Activated CD8-positive, alpha-beta memory T cell treated with anti-CD3 and anti-CD28 coated beads for 36 hours (primary cell): Measurements from ENCODE around the gene SLX4IP. TPM values are rescaled to one million over a fixed set of nuclear protein-coding genes. Genes with fewer than 3 reads are reported as not detected.

Source experiments
- CTCF ChIA-PET: fragments of 350-600 bp; sonication (Branson Sonifier 250); formaldehyde crosslinking; loops from one replicate; lab custom pipeline; 2021; ENCODE audit warnings: antibody characterized with exemption; lab: Charles Lee
- POLR2A ChIA-PET: fragments of 350-600 bp; sonication (Branson Sonifier 250); formaldehyde crosslinking; loops from one replicate; lab custom pipeline; 2021; ENCODE audit warnings: antibody characterized with exemption; lab: Charles Lee
- total RNA-seq, 2 experiments: library from RNA; stranded (reverse); gene quantifications; one replicate each; pipeline ENCODE4 v1.2.3, GENCODE V29; 2021

Gene SLX4IP
- total RNA-seq, 2 experiments from 2014 or later, result 6.1 to 7.0 TPM

DNA sequence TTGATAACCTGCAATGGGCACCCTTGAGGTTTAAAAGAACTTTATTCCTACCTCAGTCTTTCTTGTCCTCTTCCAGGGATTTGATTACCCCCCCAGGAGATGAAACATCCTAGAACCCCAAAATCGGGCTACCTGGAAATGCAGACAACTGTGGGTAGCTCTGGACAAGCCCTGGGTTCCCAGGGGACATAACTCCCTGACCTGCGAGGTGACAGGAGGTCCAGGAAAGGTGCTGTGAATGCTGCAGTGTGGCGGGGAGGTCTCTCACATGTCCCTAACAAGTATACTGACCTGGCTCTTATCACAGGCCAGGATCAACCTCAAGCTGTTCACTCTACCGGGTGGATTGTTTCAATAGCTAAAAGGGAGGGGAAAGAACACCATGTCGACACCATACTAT is 227.0 kb downstream of the SLX4IP start:
- ChIA-PET POLR2A (no interaction called here), CTCF (no interaction called here)

DNA sequence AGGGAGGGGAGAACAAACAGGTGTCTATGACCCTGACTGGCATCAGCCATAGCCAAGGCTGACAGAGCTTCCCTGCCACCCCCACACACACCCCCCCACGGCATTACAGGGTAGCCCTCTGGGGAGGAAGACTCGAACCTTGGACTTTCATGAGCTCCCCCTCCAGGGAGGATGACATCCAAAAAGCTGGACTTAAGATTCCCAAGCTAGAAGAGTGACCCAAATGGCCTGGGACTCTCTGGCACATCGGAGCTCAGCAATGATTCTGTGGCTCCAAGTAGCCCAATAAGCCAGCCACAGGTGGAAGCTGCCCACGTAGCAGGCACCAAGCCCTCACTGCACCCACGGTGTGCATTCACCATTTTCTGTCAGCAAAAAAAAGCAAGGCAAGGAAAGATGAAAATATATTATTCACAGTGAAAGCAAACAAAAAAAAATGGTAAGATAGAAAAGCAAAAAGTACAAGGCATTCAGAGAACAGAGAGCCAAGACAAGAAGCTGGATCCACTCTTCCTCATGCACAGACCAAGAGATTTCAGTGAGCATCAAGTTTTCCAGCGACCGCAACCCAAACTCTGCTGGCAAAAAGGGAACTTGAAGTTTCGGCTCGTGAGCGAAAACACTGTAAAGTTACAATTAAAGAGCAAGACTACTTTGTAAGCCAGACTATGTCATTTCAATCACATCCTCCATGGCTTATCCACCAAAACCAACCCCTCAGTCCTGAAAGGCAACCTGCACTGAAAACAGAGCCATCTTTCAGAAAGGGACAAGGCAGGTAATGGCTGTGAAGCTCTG is 227.8 kb downstream of the SLX4IP start:
- ChIA-PET POLR2A (no interaction called here), CTCF (interaction anchor here (0.6 kb wide), 1 partner anchor 604 kb away, joined by 4 read pairs; no protein-coding TSS in a partner anchor)

DNA sequence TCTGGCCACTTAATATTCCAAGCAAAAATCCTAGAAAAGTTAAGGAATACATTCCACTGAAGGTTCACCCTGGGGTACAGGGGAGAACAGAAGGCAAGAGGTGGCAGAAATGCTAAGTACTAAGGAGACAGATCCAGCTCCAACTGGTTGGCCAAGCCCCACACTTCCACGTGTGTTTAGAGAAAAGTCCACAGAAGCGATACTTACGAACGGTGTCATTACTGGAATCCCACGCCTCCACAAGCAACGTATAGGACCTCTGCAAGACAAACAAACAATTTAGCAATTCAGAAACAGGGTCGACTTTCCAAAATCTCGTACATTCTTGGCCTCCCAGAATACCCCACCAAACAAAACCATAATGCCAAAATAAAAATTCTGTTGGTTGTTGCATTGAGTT is 228.7 kb downstream of the SLX4IP start:
- ChIA-PET POLR2A (no interaction called here), CTCF (no interaction called here)

DNA sequence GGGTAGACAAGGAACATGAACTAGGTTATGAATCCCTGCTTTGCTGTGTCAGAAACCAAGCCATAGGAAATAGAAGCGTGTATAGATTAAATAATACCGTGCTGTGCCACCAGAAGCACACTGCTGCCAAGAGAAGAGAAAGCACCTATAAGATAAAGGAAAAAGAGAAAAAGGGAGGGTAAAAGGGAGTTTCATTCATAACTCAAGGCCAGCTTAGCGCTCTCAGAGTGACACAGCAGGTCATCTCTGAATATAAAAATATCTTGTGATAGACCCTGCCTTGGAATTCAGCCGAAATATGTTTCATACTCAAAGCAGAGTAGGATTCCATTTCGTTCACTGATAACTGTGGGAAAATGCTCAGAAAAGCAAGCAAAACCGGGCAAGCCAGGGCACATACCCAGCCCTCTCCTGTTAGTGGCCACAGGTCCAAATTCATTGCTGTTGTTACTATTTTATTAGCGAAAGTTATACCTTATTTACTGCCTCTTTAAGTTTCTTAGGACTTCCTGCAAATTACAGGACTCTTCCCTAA is 230.0 kb downstream of the SLX4IP start:
- ChIA-PET POLR2A (no interaction called here), CTCF (no interaction called here)

DNA sequence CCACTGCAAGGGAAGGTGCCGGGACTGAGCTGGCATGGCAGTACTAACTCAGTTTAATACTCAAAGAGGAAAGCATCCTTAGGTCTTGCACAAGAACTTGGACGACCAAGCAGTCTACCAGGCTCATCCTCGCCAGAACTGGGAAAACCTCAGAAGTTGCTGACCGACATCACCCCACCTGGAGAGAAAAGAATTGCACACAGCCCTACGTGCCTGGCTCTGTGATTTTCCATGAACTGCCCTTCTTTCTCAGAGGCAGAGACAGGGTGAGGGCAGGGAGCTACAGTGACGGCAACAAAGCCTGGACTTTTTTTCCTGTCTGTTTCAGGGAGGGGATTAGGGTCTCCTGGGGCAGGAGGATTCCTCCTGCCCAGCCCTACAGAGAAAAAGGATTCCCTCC is 230.7 kb downstream of the SLX4IP start:
- POLR2A ChIA-PET, result no interaction called here

DNA sequence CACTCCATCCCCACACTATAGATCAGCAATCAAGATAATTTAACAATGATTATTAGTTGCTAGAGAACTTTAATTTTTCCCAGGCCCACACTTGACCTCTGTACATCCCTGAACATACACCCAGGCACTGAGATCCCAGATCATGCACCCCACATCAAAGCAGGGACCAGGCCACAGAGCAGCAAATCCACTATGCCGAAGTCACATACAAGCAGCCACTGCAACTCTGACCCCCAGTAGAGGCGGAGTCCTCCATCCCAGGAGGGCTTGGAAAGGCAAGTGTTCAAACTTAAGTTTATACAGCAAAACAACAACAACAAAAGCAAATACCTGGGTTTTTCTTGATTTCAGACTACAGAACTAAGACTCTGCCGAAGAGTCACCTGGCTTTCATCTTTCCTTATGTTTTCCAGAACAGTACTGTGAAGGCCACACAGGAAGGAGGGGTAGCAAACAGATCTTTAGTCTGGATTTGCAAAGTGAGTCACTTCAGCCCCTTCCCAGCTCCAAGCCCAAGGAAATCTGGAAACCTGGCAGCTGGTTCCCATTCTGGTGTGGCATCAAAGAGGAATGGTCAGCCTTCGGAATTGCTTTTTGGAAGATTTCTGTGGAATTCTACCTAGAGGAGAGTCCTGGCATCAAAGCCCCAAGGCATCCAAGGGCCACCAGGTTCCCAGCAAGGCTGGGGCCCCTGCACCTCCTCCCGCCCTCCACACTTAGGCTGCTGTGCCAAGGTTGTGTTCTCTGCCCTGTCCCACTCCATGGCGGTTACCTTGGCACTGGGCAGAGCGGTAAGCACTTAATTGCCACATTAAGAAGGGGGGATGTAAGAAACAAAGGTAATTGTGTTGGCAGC is 231.3 kb downstream of the SLX4IP start:
- ChIA-PET POLR2A (no interaction called here), CTCF (no interaction called here)

More for the DNA sequence above, 230.7 kb downstream of the SLX4IP start:
- CTCF ChIA-PET, result no interaction called here

DNA sequence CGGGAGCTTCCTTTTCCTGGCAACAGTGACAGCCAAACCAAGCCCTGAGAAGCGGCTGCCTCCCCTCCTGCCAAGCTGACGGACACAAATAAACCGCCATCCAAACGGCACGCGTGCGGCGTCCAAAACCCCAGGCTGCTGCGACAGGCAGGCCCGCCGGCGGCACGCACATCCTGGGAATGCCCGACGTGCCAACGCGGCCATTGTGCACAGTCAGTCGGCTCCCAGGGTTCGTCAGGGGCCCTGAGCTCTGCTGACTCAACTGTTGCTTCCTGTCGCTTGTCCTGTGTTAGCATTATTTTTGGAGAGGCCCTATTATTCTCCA is 231.9 kb downstream of the SLX4IP start:
- CTCF ChIA-PET, result no interaction called here
- POLR2A ChIA-PET, result no interaction called here

DNA sequence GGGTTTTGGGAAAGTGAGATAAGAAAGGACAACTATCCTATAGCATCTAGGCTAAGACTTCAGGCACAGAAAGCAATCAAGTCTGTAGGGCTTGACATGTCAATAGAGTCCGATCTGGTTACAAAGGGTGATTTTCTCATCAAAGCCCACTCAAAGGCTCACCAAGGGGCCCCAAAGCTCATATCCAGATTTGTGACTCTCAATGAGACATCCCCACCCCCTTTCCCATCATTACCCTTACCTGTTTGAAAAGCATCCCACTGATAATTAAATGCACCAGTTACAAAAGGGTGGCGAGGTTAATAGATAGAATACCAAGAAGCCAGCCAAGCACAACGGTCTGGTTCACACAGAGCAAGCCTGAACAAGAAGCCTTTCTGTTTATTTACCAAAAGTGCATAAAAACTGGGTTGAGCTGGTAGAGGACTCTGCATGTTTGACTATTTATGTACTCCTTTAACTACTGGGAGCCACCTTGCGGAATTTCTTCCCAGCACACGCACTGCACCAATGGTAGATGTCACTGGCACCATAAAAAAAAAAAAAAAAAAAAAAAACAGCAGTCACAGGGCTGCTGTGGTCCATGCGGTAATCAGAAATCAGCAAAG is 232.6 kb downstream of the SLX4IP start:
- ChIA-PET POLR2A (no interaction called here), CTCF (no interaction called here)

DNA sequence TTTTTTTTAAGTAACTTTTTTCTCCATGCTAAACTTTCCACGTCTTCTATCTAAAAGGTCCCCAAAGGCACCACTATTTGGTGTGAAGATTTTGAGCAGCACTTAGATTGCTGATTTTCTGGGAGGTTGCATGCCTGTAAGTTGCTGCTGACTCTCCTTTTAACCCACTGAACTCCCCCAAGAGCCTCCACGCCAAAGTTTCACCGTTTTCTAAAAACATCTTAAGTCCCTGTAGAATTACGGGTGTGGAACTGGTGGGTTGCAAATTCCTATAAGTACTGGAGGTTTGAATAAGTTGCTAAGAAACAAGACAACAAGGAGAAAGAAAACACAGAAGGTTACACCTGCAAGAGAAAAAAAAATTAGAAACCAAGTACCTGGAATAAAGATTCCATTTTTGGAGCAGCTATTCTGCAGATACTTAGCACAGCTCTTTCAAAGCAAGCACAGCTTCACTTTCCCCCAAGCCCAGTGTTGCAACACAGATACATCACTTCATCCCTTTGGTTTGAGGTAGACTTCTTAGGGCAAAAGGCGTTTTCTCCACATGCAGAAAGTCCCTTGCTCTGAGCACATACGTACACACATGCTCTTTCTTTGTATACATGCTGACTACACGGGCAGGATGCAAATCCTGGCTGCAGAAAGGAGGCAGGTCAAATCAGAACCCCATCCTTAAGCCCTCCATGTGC is 233.7 kb downstream of the SLX4IP start:
- ChIA-PET CTCF (interaction anchor here (0.7 kb wide), 1 partner anchor 323 kb away, joined by 3 read pairs; no protein-coding TSS in a partner anchor), POLR2A (no interaction called here)

DNA sequence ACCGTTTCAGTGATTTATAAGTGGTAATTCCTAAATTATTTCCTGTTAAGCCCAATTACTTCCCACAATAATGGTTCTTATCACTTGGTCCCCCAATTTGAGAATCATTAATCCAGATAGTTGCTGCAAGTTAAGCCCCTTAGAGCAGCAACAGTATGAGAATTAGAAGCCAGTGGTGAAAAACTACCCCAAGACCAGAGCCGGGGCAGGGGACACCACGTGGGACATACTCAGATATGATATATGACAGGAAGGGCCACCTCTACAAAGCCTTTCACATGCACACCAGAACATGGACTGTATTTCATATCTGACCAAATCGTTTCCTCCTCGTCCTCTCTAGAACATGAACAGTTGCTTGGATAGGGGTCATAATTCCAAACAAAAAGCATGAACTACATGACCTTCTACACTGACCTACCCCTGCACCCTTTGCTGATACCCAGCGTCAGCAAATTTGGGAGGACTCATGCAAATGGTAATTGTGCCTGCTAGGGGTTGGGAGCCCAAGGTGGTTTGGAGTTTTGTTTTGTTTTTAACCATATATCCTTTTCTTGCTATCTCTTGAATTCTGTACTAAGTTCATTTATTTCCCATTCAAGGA is 234.8 kb downstream of the SLX4IP start:
- CTCF ChIA-PET, result interaction anchor here (0.7 kb wide), 1 partner anchor 324 kb away, joined by 3 read pairs; no protein-coding TSS in a partner anchor
- POLR2A ChIA-PET, result no interaction called here

DNA sequence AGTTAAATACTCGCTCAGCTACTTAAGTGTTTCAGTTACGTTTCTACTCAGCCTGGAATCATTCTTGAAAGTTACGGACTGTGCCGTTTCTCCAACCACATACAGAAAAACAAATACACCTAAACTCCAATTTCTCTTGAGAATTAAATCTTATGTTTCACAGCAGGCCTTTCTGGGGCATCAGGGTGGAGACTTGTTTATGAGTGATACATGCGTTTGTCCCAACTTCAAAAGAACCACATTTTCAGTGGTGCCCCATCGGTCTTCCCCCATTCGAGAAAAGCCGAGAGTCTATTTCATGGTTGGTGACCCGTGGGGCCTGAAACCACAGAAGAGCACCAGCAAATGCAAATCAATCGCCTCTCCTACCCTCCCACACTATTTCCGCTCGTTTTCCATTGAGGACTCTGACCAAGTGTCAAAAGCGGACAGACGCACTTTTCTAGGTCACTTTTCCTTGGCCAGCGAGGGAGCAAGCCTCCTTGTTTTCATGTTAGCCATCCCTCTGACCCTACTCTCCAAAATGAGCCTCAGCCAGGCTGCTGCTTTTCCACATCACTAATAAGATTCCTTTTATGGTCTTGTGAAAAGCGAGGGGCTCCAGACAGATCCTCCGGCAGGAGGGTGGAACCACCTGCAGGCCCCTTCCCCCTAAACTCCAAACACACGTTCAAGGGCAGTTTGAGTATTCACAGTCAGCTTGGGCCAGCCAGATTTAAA is 235.6 kb downstream of the SLX4IP start:
- ChIA-PET POLR2A (no interaction called here), CTCF (no interaction called here)

DNA sequence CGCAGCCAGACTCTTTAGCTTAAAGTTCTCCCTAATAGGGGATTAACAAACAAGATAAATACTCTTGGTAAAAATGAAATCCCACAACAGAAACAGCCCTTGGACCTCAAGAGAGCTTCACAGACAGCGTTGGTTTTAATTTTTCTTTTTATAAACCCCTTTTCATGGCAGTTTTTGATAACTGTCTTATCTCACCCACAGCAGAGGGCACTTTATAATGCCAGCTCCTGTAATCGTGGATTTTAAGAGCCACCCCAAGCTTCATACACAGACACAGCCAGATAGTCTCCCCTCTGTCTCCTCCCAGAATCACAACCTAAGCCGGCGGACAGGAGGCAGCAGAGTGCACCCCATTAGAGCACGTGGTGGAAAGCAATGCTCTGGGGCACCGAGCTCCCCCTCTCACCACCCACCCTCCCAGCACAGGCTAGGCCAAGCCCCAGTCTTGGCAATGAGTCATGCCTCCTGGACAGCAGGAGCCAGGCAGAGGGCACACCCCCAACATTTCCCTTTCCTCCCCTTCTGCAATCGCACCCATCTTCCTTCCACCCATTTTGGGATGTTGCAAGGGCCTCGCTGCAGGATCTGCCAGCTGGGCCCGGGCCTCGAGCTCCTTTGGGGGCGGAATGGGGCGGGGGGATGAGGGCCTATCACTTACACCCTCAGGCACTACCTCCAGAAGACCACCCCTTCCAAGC is 236.3 kb downstream of the SLX4IP start:
- POLR2A ChIA-PET, result interaction anchor here (0.5 to 0.6 kb wide), 2 partner anchors 23 to 158 kb away, joined by 3 read pairs; no protein-coding TSS in a partner anchor
- CTCF ChIA-PET, result no interaction called here

DNA sequence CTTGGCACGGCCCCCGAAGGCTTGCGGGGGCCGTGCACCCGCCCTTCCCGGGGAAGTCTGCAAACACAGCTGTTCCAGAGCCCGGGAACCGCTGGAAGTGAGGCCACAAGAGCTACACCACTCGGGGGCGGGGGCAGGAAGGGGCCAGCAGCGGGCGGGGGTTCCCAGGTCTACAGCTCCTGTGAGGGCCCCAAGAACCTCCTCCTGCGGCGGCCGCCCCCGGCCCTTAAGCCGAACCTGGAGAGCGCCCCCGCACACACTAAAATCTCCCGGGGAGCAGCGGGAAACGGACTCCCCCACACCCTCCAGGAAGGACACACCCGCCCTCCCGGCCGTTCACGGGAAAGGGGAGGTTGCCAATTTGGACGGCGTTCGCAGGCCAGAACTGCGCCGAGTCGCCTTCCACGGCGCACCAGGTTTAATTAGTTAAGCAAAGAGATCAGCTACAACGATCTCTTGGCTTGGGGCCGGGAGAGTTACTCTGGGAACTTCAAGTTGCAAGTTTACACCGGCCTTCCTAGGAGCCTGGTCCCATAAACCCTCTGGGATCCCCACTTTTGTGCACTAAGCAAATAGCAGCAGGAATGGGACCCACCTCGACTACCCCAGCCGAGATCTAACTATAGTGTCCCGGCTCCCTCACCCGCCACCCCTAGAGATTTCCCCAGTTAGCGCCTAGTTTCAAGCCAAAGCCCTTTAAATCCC is 237.0 kb downstream of the SLX4IP start:
- CTCF ChIA-PET, result no interaction called here
- POLR2A ChIA-PET, result no interaction called here

DNA sequence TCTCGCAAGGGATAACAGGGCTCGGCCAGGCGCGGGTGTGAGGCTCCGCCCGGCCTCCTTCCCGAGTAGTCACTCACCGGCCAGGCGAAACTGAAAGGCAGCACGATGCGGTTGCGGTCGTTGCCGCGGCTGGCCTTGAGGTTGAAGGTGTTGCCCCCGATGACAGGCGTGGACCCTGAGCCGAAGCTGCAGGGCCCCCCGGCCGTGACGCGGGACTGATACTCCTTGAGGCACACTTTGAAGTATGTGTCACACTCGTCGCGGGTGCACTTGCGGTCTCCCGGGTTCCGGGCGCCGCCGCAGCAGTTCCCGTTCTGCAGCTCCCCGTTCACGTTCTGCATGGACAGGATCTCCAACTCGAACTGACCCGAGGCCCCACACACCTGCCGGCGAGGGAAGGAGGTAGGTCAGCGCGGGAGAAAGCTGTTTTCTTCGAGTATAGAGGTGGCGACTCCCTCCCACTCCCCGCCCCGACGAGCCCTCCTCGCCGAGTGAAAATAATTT is 237.6 kb downstream of the SLX4IP start:
- POLR2A ChIA-PET, result no interaction called here

DNA sequence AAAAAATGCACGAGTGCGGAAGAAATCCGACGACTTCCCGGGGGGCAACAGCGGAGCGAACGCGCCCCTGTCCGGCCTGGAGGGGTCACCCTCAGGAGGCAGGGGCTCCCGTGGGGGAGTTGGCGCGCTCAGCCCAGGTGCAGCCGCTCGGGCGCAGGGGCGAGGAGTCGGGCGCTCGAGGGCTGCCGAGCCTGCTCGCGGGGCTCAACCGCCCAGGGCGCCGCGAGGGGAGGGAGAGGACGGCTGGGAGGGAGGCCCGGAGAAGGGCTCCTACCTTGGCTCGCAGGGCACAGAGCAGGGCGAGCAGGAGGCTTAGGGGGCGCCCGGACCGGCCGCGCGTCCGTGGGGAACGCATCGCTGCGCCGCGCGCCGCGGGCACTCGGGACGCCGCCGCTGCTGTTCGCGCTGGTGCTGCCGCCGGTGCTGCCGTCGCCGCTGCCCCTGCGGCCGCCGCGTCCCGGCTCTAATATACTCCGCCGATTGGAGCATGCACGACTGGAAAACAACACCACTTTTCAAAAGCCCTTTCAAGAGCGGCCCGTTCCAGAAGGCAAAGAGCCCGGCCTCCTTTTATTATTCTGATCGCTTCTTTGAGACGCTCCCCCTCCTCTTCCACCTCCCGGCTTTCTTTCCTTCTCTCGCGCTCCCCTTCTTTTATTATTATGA is 238.2 kb downstream of the SLX4IP start:
- ChIA-PET CTCF (no interaction called here), POLR2A (no interaction called here)

More for the DNA sequence above, 237.6 kb downstream of the SLX4IP start:
- CTCF ChIA-PET, result no interaction called here
